Type B pancreatic cell (in vitro differentiated cells): ENCODE results near the gene DLX5. TPM values are rescaled to one million over a fixed set of nuclear protein-coding genes. Genes with fewer than 3 reads are reported as not detected.

Experiments
- DNase-seq: peaks from one replicate; pipeline ENCODE4 v3.0.0; 2021; ENCODE audit warnings: mixed read lengths; ENCODE audit not compliant: unreplicated experiment; ENCODE audit errors: extremely low spot score
- H3K27ac Mint-ChIP-seq: 2 replicates; pipeline ENCODE4 v1.8.0; 2021; ENCODE audit warnings: mild to moderate bottlenecking, mixed read lengths
- H3K27me3 Mint-ChIP-seq: 2 replicates; pipeline ENCODE4 v1.8.0; 2021; ENCODE audit warnings: mixed read lengths
- H3K36me3 Mint-ChIP-seq: 2 replicates; pipeline ENCODE4 v1.8.0; 2021; ENCODE audit warnings: mixed read lengths
- H3K4me1 Mint-ChIP-seq: one replicate; pipeline ENCODE4 v1.8.0; 2021; ENCODE audit warnings: mixed read lengths; ENCODE audit not compliant: unreplicated experiment
- H3K4me3 Mint-ChIP-seq: 2 replicates; pipeline ENCODE4 v1.8.0; 2021; ENCODE audit warnings: mild to moderate bottlenecking, mixed read lengths
- H3K9me3 Mint-ChIP-seq: 2 replicates; pipeline ENCODE4 v1.8.0; 2021; ENCODE audit warnings: mixed read lengths
- total RNA-seq: library from RNA; stranded (reverse); gene quantifications from 2 replicates; pipeline ENCODE4 v1.2.1, GENCODE V29; 2021; ENCODE audit warnings: low replicate concordance
- TF ChIP-seq, protein P1 (sequence below): fragments of 200-600 bp; sonication (generic); conservative IDR thresholded peaks from 2 replicates; pipeline ENCODE4 v1.5.0; 2021; ENCODE audit warnings: antibody characterized with exemption, mild to moderate bottlenecking

DLX5 gene
- total RNA-seq, 1 donor from 2014 or later, result 37.9 TPM

DNA sequence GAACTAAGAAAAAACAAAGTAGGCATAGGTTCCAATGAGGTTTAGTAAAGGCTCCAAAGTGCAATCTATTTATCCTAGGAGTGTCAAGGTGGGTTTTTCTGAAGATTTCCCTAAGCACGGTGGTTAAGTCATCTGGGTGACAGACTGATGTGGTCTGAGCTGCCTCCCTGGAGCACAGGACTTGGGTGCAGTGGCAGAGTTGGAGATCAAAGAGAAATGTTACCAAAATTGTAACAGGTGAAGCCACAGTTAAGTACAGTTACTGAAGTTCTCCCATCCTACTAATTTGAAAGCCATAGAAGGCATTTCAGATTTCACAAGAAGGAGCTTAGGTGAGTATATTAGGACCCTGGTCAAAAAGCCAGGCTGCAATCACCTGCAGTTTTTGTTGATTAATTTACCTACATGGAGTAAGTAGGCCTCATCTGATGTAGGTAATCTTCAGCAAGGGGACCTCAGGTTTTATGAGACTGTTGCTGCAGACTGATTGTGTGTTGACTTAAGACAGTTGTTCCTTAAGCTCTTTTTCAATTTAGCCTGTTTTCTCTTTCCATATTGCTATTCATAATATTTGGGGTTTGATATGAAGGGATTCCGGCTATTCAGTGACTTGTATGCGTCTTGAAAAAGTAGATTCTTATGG is 16.2 kb downstream of the DLX5 start:
- peaks cover 10% of the 10 kb centered on the region for H3K4me1 Mint-ChIP-seq
- TF ChIP-seq, protein P1, sequence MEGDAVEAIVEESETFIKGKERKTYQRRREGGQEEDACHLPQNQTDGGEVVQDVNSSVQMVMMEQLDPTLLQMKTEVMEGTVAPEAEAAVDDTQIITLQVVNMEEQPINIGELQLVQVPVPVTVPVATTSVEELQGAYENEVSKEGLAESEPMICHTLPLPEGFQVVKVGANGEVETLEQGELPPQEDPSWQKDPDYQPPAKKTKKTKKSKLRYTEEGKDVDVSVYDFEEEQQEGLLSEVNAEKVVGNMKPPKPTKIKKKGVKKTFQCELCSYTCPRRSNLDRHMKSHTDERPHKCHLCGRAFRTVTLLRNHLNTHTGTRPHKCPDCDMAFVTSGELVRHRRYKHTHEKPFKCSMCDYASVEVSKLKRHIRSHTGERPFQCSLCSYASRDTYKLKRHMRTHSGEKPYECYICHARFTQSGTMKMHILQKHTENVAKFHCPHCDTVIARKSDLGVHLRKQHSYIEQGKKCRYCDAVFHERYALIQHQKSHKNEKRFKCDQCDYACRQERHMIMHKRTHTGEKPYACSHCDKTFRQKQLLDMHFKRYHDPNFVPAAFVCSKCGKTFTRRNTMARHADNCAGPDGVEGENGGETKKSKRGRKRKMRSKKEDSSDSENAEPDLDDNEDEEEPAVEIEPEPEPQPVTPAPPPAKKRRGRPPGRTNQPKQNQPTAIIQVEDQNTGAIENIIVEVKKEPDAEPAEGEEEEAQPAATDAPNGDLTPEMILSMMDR, result no peak
- peak overlapping the region; percentile 91 for H3K4me3 Mint-ChIP-seq
- no peak overlapping the region for H3K27ac Mint-ChIP-seq
- peaks cover 90% of the 10 kb centered on the region for H3K27me3 Mint-ChIP-seq
- no peak for DNase-seq
- peaks cover 19% of the 10 kb centered on the region for H3K36me3 Mint-ChIP-seq
- H3K9me3 Mint-ChIP-seq, result no peaks in the 10 kb centered on the region

DNA sequence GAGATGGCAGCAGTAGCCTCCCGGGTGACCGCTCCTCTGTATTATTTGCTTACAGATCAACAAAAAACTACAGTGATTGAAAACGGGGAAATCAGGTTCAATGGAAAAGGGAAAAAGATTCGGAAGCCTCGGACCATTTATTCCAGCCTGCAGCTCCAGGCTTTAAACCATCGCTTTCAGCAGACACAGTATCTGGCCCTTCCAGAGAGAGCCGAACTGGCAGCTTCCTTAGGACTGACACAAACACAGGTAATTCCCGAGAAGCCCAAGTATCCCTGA is 17.1 kb downstream of the DLX5 start:
- H3K4me3 Mint-ChIP-seq, result peak overlapping the region; percentile 91
- DNase-seq, result no peak
- H3K4me1 Mint-ChIP-seq, result peaks cover 9% of the 10 kb centered on the region
- H3K27ac Mint-ChIP-seq, result no peak overlapping the region
- peaks cover 90% of the 10 kb centered on the region for H3K27me3 Mint-ChIP-seq
- no peaks in the 10 kb centered on the region for H3K9me3 Mint-ChIP-seq
- peaks cover 19% of the 10 kb centered on the region for H3K36me3 Mint-ChIP-seq
- TF ChIP-seq, protein P1, result no peak

DNA sequence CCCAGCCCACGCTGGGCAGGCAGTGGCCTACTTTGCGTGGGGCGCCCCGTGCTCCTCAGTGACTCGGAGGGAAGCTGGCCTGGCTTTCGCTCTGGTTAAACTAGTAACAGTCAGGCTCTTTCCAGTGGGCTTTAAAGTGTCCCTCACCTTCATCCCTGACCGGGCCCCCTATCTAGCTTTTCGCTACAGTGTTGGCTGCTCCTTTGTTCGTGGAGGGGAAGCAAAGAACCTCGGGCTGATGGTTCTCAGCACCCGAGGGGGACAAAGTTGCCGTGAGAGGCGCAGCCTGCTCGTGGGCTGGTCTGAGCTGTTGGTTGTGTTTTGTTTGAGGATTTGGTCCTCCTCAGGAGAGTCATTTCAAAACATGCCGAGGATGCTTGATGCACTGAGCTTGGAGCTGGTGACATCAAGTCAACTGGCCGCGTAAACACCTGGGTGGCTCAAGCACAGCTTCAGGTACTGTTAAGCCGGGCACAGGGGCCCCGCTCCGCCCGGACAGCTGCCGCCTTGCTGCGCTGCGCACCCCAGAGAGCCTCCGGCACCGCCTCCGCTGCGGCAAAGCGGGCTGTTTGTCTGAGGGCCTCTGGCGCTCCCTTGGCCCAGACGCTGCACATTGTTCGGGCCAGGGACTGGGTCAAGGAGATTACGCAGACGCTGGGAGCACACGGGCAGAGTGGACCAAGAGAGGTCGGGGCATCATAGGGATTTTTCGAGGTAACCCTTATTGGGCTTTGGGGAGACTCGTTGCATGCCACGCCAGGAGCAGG is 17.6 kb downstream of the DLX5 start:
- peak overlapping the region; percentile 91 for H3K4me3 Mint-ChIP-seq
- H3K9me3 Mint-ChIP-seq, result no peaks in the 10 kb centered on the region
- TF ChIP-seq, protein P1, result no peak
- no peak for DNase-seq
- peaks cover 7% of the 10 kb centered on the region for H3K4me1 Mint-ChIP-seq
- peaks cover 19% of the 10 kb centered on the region for H3K36me3 Mint-ChIP-seq
- peaks cover 90% of the 10 kb centered on the region for H3K27me3 Mint-ChIP-seq
- peak overlapping the region; percentile 90 for H3K27ac Mint-ChIP-seq

DNA sequence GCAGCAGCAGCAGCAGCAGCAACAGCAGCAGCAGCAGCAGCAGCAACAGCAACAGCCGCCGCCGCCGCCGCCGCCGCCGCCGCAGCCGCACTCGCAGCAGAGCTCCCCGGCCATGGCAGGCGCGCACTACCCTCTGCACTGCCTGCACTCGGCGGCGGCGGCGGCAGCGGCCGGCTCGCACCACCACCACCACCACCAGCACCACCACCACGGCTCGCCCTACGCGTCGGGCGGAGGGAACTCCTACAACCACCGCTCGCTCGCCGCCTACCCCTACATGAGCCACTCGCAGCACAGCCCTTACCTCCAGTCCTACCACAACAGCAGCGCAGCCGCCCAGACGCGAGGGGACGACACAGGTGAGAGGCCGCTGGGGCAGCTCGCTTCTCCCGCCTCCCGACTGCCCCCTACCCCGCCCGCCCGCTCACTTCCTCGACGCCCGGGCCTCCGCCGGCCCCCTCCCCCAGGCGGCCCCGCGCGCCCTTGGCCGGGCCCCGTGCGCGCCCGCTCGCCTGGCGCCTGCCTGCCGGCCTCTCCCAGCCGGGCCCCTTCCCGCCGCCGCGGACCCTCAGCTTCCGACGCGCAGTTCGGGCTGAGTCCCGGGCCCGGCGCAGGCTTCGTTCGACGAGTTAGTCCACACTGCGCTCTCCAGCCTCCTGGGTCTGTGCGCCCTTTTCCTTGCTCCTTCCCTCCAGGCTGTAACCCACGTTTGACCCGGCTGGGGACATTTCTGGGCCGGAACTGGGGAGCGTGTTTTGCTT is 18.4 kb downstream of the DLX5 start:
- peaks cover 90% of the 10 kb centered on the region for H3K27me3 Mint-ChIP-seq
- peak overlapping the region; percentile 95 for H3K4me3 Mint-ChIP-seq
- peaks cover 19% of the 10 kb centered on the region for H3K36me3 Mint-ChIP-seq
- TF ChIP-seq, protein P1, result no peak
- peak overlapping the region; percentile 90 for H3K27ac Mint-ChIP-seq
- no peak for DNase-seq
- no peaks in the 10 kb centered on the region for H3K9me3 Mint-ChIP-seq
- H3K4me1 Mint-ChIP-seq, result peaks cover 9% of the 10 kb centered on the region

DNA sequence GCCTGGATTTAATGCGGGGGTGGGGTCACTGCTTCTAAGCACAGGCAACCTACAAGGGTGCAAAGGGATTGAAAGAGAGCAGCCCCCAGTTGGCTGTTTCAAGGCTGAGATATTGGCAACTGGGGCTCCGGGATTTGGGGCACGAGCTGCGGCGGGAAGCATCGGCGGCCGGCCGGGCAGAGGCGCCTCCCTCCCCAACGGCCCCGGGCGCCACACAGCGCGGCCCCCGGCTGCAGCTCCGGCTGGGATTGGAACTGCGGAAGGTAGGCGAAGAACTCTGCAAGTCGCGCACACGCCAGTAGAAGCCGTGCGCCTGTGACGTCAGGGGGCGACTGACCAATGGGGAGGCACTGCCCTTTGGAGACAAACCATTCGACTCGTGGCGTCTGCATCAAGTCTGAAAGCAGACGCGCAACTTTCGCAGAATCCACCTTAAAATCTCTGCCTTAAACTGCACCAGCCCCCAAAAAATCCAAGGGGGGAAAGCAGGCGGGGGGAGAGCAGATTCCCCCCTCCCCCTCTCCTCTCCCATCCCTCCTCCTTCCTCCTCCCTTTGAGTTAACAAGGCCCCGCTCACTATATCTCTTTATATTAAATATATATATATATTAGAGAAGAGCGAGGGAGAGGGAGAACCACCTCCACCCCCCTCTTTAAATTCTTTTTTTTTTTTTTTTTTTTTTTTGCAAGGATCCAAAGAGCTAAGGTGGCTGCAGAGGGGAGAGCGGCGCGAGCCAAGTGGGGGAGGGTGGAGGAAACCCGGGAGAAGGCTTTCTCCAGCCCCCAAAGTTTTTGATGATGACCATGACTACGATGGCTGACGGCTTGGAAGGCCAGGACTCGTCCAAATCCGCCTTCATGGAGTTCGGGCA is 19.2 kb downstream of the DLX5 start, which contains the start of gene DLX6:
TSS of gene DLX6 (plus strand) at position 371 of the 872 bp plus-strand sequence. CDS start at position 796, 425 bp downstream.
- Mint-ChIP-seq H3K4me1 (peaks cover 17% of the 10 kb centered on the region), H3K27ac (peak within 1 kb of the TSS; percentile 81), H3K27me3 (peaks cover 91% of the 10 kb centered on the region), H3K36me3 (peaks cover 19% of the 10 kb centered on the region), H3K4me3 (peak within 1 kb of the TSS; percentile 95), H3K9me3 (no peaks in the 10 kb centered on the region)
- TF ChIP-seq, protein P1, result peak; percentile 34
- DNase-seq, result peak; percentile 91
